HG03469 (cell line): ENCODE results near the gene BTG4.

Source experiments
- ATAC-seq: cut with Tn5 transposase; IDR thresholded peaks from one replicate; pipeline ENCODE4 v1.9.1; 2021; ENCODE audit warnings: mild to moderate bottlenecking, moderate library complexity, moderate number of reproducible peaks; ENCODE audit not compliant: unreplicated experiment

The BTG4 gene

GRCh38 chr11:111500481-111500880, 11.7 kb downstream of the BTG4 start:
- ATAC-seq, result no peak

- no peak for ATAC-seq
These were observed 12.7 kb downstream of the BTG4 start for GRCh38 chr11:111499483-111499882.

GRCh38 chr11:111494040-111494439, 18.1 kb downstream of the BTG4 start:
- ATAC-seq, result no peak

- ATAC-seq, result no peak
These were observed 21.7 kb downstream of the BTG4 start for GRCh38 chr11:111490496-111490895.

GRCh38 chr11:111483431-111483830, 28.8 kb downstream of the BTG4 start:
- no peak for ATAC-seq

GRCh38 chr11:111479666-111480065, 32.5 kb downstream of the BTG4 start:
- no peak for ATAC-seq

GRCh38 chr11:111477898-111478297, 34.3 kb downstream of the BTG4 start:
- ATAC-seq, result no peak

GRCh38 chr11:111476956-111477355, 35.2 kb downstream of the BTG4 start:
- ATAC-seq, result no peak

- ATAC-seq, result no peak
These were observed 35.8 kb downstream of the BTG4 start for GRCh38 chr11:111476366-111476765.

GRCh38 chr11:111474432-111474831, 37.8 kb downstream of the BTG4 start:
- no peak for ATAC-seq

GRCh38 chr11:111472228-111472627, 40.0 kb downstream of the BTG4 start:
- no peak for ATAC-seq

- no peak for ATAC-seq
These were observed 43.0 kb downstream of the BTG4 start for GRCh38 chr11:111469200-111469599.

- ATAC-seq, result no peak
These were observed 45.6 kb downstream of the BTG4 start for GRCh38 chr11:111466615-111467014.

GRCh38 chr11:111465400-111465799, 46.8 kb downstream of the BTG4 start:
- ATAC-seq, result no peak

- ATAC-seq, result no peak
These were observed 48.9 kb downstream of the BTG4 start for GRCh38 chr11:111463276-111463675.

- no peak for ATAC-seq
These were observed 49.9 kb downstream of the BTG4 start for GRCh38 chr11:111462329-111462728.

GRCh38 chr11:111461460-111462235, 50.5 kb downstream of the BTG4 start:
- ATAC-seq, result no peak

GRCh38 chr11:111460856-111461255, 51.3 kb downstream of the BTG4 start:
- no peak for ATAC-seq

GRCh38 chr11:111460340-111460739, 51.8 kb downstream of the BTG4 start:
- ATAC-seq, result no peak

GRCh38 chr11:111459506-111460270, 52.5 kb downstream of the BTG4 start:
- ATAC-seq, result no peak

GRCh38 chr11:111457731-111458368, 54.3 kb downstream of the BTG4 start:
- no peak for ATAC-seq
